ENCODE measurements around the gene DDX1.
"Not testable (repeated sequence)": the region's sequence is repeated elsewhere in the genome, so short reads cannot be mapped to it uniquely, and the experiment has no call there.

DDX1 gene

GRCh38 chr2:15596968-15597367, 5.3 kb downstream of the DDX1 start:
- DNase-seq, result no peak

- no peak for DNase-seq
These were observed 8.3 kb downstream of the DDX1 start for GRCh38 chr2:15599994-15600393.

GRCh38 chr2:15601681-15602080, 10.0 kb downstream of the DDX1 start:
- DNase-seq, result no peak

GRCh38 chr2:15602393-15602792, 10.7 kb downstream of the DDX1 start:
- no peak for DNase-seq

GRCh38 chr2:15603044-15603765, 11.5 kb downstream of the DDX1 start:
- no peak for DNase-seq

GRCh38 chr2:15603948-15604347, 12.3 kb downstream of the DDX1 start:
- DNase-seq, result no peak

GRCh38 chr2:15605721-15606120, 14.1 kb downstream of the DDX1 start:
- no peak for DNase-seq

- DNase-seq, result no peak
These were observed 15.1 kb downstream of the DDX1 start for GRCh38 chr2:15606481-15607441.

GRCh38 chr2:15607709-15608391, 16.2 kb downstream of the DDX1 start:
- DNase-seq, result no peak

- DNase-seq, result no peak
These were observed 16.7 kb downstream of the DDX1 start for GRCh38 chr2:15608392-15608761.

- no peak for DNase-seq
These were observed 17.8 kb downstream of the DDX1 start for GRCh38 chr2:15609341-15610042.

GRCh38 chr2:15610430-15610952, 18.8 kb downstream of the DDX1 start:
- no peak for DNase-seq

GRCh38 chr2:15612101-15612500, 20.4 kb downstream of the DDX1 start:
- DNase-seq, result not testable (repeated sequence)

- no peak for DNase-seq
These were observed 22.2 kb downstream of the DDX1 start for GRCh38 chr2:15613736-15614429.

GRCh38 chr2:15614545-15615300, 23.1 kb downstream of the DDX1 start:
- DNase-seq, result no peak

- no peak for DNase-seq
These were observed 23.7 kb downstream of the DDX1 start for GRCh38 chr2:15615301-15615920.

GRCh38 chr2:15616429-15616828, 24.8 kb downstream of the DDX1 start:
- no peak for DNase-seq

- no peak for DNase-seq
These were observed 25.4 kb downstream of the DDX1 start for GRCh38 chr2:15616850-15617777.

- DNase-seq, result no peak
These were observed 26.2 kb downstream of the DDX1 start for GRCh38 chr2:15617778-15618448.
